Measurements from ENCODE around the gene POC1A. TPM values are rescaled to one million over a fixed set of nuclear protein-coding genes. Genes with fewer than 3 reads are reported as not detected.
"Not testable (repeated sequence)": the region's sequence is repeated elsewhere in the genome, so short reads cannot be mapped to it uniquely, and the experiment has no call there.

POC1A gene
- total RNA-seq, 1 donor from 2014 or later: 2.4 TPM

- no peak for DNase-seq
- Mint-ChIP-seq H3K4me1 (no peaks in the 10 kb centered on the region), H3K4me3 (no peak overlapping the region), H3K27me3 (peaks cover 3% of the 10 kb centered on the region), H3K9me3 (no peaks in the 10 kb centered on the region), H3K36me3 (ENCODE audit: low read depth) (no peaks in the 10 kb centered on the region), H3K27ac (no peak overlapping the region)
- CTCF ChIA-PET: interaction anchor here (1.1 kb wide), 1 partner anchor 10 kb away, joined by 3 read pairs; no protein-coding TSS in a partner anchor
- intact Hi-C loops (cut with micrococcal nuclease): no loop called here
- ATAC-seq (ENCODE audit: low read depth): no peak
- POLR2A ChIA-PET: no interaction called here
- no peak for TF ChIP-seq CTCF (IDR thresholded peaks at IDR 0.05)
Measured at GRCh38 chr3:52167240-52167639, 13.0 kb upstream of the POC1A start.

- intact Hi-C loops (cut with micrococcal nuclease): no loop called here
- ChIA-PET POLR2A (no interaction called here), CTCF (no interaction called here)
- TF ChIP-seq CTCF (IDR thresholded peaks at IDR 0.05): no peak
- no peak for DNase-seq
- Mint-ChIP-seq H3K4me3 (no peak overlapping the region), H3K4me1 (no peaks in the 10 kb centered on the region), H3K27ac (no peak overlapping the region), H3K27me3 (no peaks in the 10 kb centered on the region), H3K36me3 (ENCODE audit: low read depth) (no peaks in the 10 kb centered on the region), H3K9me3 (no peaks in the 10 kb centered on the region)
- ATAC-seq (ENCODE audit: low read depth): no peak
Measured at GRCh38 chr3:52162250-52162872, 8.1 kb upstream of the POC1A start.

- ChIA-PET CTCF (no interaction called here), POLR2A (interaction anchor here (0.7 kb wide), 1 partner anchor 11 kb away, joined by 7 read pairs; no protein-coding TSS in a partner anchor)
- peaks cover 9% of the 10 kb centered on the region for H3K4me1 Mint-ChIP-seq
- intact Hi-C loops (cut with micrococcal nuclease): loop anchor here (10.0 kb wide), 1 partner anchor 375 kb away; the partner anchor contains the start of genes NT5DC2 and UQCC5
- TF ChIP-seq CTCF (IDR thresholded peaks at IDR 0.05): no peak
- ATAC-seq (ENCODE audit: low read depth) (no peak), DNase-seq (no peak)
- no peak overlapping the region for H3K27ac Mint-ChIP-seq
- no peaks in the 10 kb centered on the region for H3K36me3 Mint-ChIP-seq (ENCODE audit: low read depth)
- no peak overlapping the region for H3K4me3 Mint-ChIP-seq
- H3K9me3 Mint-ChIP-seq: no peaks in the 10 kb centered on the region
- no peaks in the 10 kb centered on the region for H3K27me3 Mint-ChIP-seq
Measured at GRCh38 chr3:52159503-52159902, 5.3 kb upstream of the POC1A start.

- peaks cover 13% of the 10 kb centered on the region for H3K4me1 Mint-ChIP-seq
- POLR2A ChIA-PET: interaction anchor here (1.4 to 1.9 kb wide), 3 partner anchors 11 to 155 kb away, joined by 3 to 10 read pairs (median 5); no protein-coding TSS in a partner anchor
- peak overlapping the region; percentile 44 for H3K4me3 Mint-ChIP-seq
- CTCF ChIA-PET: no interaction called here
- ATAC-seq (ENCODE audit: low read depth): no peak
- no peak overlapping the region for H3K27ac Mint-ChIP-seq
- no peak for DNase-seq
- TF ChIP-seq CTCF (IDR thresholded peaks at IDR 0.05): no peak
- no peaks in the 10 kb centered on the region for H3K9me3 Mint-ChIP-seq
- H3K36me3 Mint-ChIP-seq (ENCODE audit: low read depth): peaks cover 2% of the 10 kb centered on the region
- H3K27me3 Mint-ChIP-seq: no peaks in the 10 kb centered on the region
- intact Hi-C loops (cut with micrococcal nuclease): loop anchor here (10.0 kb wide), 1 partner anchor 379 kb away; the partner anchor contains the start of genes NT5DC2 and UQCC5
Measured at GRCh38 chr3:52155912-52156311, 1.7 kb upstream of the POC1A start.

- no peaks in the 10 kb centered on the region for H3K9me3 Mint-ChIP-seq
- POLR2A ChIA-PET: interaction anchor here (0.6 to 2.5 kb wide), 15 partner anchors 8 to 179 kb away, joined by 3 to 31 read pairs (median 5); partner anchors contain the start of genes ABHD14A, ABHD14B, ACY1 and ALAS1
- TF ChIP-seq CTCF (IDR thresholded peaks at IDR 0.05): no peak
- DNase-seq (no peak), ATAC-seq (ENCODE audit: low read depth) (no peak)
- H3K4me3 Mint-ChIP-seq: peak overlapping the region; percentile 96
- H3K27me3 Mint-ChIP-seq: no peaks in the 10 kb centered on the region
- CTCF ChIA-PET: interaction anchor here (1.0 to 1.7 kb wide), 5 partner anchors 12 to 1538 kb away, joined by 3 to 4 read pairs (median 4); partner anchors contain the start of genes ABHD14A and ABHD14B
- H3K27ac Mint-ChIP-seq: no peak overlapping the region
- intact Hi-C loops (cut with micrococcal nuclease): loop anchor here (1.0 to 10.0 kb wide), 6 partner anchors 44 to 1536 kb away; partner anchors contain the start of genes MAPKAPK3, NT5DC2, PARP3 and TLR9
- peaks cover 2% of the 10 kb centered on the region for H3K36me3 Mint-ChIP-seq (ENCODE audit: low read depth)
- H3K4me1 Mint-ChIP-seq: peaks cover 13% of the 10 kb centered on the region
Measured at GRCh38 chr3:52153389-52154096, 680 bp downstream of the POC1A start.

- H3K27ac Mint-ChIP-seq; H3K36me3 Mint-ChIP-seq (ENCODE audit: low read depth); ATAC-seq (ENCODE audit: low read depth); POLR2A ChIA-PET; H3K9me3 Mint-ChIP-seq; DNase-seq; CTCF ChIA-PET; H3K27me3 Mint-ChIP-seq; H3K4me3 Mint-ChIP-seq: not testable (repeated sequence)
- peaks cover 13% of the 10 kb centered on the region for H3K4me1 Mint-ChIP-seq
- intact Hi-C loops (cut with micrococcal nuclease): loop anchor here (5.0 to 10.0 kb wide), 2 partner anchors 383 to 1535 kb away; partner anchors contain the start of genes MAPKAPK3, NT5DC2 and UQCC5
Measured at GRCh38 chr3:52151991-52152390, 2.2 kb downstream of the POC1A start.

All from activated B cell treated with CpG ODN at 0.5 μM for 24 hours (primary cell).